ENCODE measurements around the gene TAP2. TPM values are rescaled to one million over a fixed set of nuclear protein-coding genes. Genes with fewer than 3 reads are reported as not detected.

The TAP2 gene
- total and polyA plus RNA-seq, 2 of the 13 experiments (the other 11 are each of a cell fraction or from before 2014, with no cell fraction given), result 10.3 to 17.6 TPM

DNA sequence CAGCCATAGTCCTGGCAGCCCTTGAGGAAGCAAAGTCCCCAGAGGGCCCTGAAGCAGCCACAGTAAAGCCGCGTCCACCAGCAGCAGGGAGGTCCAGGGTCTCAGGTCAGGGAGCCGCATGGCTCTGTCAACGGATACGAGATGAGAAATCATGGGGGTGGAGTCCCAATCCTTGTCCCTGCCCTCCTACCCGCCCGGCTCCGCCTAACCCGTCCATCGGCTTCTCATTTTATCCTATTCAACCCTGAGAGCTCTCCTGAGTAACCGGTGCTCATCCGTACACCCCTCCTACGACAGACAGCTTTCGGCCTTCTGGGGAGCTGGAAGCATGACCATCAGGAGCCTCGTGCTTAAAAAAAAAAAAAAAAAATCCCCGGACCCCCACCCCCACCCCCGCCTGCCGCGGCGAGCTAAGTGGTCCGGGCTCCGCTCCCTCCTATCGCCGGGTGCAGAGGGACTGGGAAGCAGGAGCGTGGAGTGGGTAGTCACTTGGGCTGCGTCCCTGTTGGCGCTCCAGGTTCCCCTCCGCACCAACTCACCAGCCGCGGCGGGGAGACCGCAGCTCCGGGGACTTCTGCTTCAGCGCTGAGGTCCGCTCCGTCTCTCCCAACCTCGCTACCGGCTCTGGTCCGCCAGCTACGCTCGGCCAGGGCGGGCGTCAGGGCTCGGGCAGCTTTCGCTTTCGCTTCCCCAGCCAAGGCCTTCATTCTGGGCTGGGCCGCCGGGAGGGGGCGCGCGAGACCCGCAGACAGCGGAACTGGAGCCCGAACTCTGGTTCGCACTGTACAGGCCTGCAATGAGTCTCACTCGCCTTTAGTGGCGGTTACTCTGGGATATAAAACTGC is at the start of gene TAP2 (continued):
- TF ChIP-seq, protein P1, sequence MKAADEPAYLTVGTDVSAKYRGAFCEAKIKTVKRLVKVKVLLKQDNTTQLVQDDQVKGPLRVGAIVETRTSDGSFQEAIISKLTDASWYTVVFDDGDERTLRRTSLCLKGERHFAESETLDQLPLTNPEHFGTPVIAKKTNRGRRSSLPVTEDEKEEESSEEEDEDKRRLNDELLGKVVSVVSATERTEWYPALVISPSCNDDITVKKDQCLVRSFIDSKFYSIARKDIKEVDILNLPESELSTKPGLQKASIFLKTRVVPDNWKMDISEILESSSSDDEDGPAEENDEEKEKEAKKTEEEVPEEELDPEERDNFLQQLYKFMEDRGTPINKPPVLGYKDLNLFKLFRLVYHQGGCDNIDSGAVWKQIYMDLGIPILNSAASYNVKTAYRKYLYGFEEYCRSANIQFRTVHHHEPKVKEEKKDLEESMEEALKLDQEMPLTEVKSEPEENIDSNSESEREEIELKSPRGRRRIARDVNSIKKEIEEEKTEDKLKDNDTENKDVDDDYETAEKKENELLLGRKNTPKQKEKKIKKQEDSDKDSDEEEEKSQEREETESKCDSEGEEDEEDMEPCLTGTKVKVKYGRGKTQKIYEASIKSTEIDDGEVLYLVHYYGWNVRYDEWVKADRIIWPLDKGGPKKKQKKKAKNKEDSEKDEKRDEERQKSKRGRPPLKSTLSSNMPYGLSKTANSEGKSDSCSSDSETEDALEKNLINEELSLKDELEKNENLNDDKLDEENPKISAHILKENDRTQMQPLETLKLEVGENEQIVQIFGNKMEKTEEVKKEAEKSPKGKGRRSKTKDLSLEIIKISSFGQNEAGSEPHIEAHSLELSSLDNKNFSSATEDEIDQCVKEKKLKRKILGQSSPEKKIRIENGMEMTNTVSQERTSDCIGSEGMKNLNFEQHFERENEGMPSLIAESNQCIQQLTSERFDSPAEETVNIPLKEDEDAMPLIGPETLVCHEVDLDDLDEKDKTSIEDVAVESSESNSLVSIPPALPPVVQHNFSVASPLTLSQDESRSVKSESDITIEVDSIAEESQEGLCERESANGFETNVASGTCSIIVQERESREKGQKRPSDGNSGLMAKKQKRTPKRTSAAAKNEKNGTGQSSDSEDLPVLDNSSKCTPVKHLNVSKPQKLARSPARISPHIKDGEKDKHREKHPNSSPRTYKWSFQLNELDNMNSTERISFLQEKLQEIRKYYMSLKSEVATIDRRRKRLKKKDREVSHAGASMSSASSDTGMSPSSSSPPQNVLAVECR (CRISPR knock-in tag; IDR thresholded peaks at IDR 0.05; ENCODE audit: borderline replicate concordance), result peak; percentile 89
- TF ChIP-seq, protein P2, sequence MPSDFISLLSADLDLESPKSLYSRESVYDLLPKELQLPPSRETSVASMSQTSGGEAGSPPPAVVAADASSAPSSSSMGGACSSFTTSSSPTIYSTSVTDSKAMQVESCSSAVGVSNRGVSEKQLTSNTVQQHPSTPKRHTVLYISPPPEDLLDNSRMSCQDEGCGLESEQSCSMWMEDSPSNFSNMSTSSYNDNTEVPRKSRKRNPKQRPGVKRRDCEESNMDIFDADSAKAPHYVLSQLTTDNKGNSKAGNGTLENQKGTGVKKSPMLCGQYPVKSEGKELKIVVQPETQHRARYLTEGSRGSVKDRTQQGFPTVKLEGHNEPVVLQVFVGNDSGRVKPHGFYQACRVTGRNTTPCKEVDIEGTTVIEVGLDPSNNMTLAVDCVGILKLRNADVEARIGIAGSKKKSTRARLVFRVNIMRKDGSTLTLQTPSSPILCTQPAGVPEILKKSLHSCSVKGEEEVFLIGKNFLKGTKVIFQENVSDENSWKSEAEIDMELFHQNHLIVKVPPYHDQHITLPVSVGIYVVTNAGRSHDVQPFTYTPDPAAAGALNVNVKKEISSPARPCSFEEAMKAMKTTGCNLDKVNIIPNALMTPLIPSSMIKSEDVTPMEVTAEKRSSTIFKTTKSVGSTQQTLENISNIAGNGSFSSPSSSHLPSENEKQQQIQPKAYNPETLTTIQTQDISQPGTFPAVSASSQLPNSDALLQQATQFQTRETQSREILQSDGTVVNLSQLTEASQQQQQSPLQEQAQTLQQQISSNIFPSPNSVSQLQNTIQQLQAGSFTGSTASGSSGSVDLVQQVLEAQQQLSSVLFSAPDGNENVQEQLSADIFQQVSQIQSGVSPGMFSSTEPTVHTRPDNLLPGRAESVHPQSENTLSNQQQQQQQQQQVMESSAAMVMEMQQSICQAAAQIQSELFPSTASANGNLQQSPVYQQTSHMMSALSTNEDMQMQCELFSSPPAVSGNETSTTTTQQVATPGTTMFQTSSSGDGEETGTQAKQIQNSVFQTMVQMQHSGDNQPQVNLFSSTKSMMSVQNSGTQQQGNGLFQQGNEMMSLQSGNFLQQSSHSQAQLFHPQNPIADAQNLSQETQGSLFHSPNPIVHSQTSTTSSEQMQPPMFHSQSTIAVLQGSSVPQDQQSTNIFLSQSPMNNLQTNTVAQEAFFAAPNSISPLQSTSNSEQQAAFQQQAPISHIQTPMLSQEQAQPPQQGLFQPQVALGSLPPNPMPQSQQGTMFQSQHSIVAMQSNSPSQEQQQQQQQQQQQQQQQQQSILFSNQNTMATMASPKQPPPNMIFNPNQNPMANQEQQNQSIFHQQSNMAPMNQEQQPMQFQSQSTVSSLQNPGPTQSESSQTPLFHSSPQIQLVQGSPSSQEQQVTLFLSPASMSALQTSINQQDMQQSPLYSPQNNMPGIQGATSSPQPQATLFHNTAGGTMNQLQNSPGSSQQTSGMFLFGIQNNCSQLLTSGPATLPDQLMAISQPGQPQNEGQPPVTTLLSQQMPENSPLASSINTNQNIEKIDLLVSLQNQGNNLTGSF (CRISPR knock-in tag; IDR thresholded peaks at IDR 0.05), result no peak; the same call in 1 of the 2 replicates
- TF ChIP-seq TOPORS (CRISPR knock-in tag; IDR thresholded peaks at IDR 0.05) (no peak), SP5 (CRISPR knock-in tag; IDR thresholded peaks at IDR 0.05; ENCODE audit: borderline replicate concordance, low read depth) (no peak), ZEB1 (IDR thresholded peaks at IDR 0.05; ENCODE audit: insufficient replicate concordance, low read depth) (no peak), CENPT (CRISPR knock-in tag; IDR thresholded peaks at IDR 0.05; ENCODE audit: low read depth) (no peak), ZBTB21 (CRISPR knock-in tag; IDR thresholded peaks at IDR 0.05) (no peak), ZNF205 (CRISPR knock-in tag; IDR thresholded peaks at IDR 0.05) (peak; percentile 84; the same call in 1 of the 2 replicates), ZNF709 (CRISPR knock-in tag; IDR thresholded peaks at IDR 0.05) (peak; percentile 84; the same call in 1 of the 2 replicates), FIP1L1 (IDR thresholded peaks at IDR 0.05; ENCODE audit: borderline replicate concordance, insufficient read depth, low read depth, low read length) (no peak), MTF1 (CRISPR knock-in tag; IDR thresholded peaks at IDR 0.05) (0 out of 2 replicates have a peak, but pooled peaks have one; percentile 47), ZNF720 (CRISPR knock-in tag; IDR thresholded peaks at IDR 0.05) (no peak), TGIF2 (CRISPR knock-in tag; IDR thresholded peaks at IDR 0.05) (peak; percentile 34; the same call in 1 of the 2 replicates), RARA (CRISPR knock-in tag; IDR thresholded peaks at IDR 0.05) (peak; percentile 49; the same call in 1 of the 2 replicates)
- TF ChIP-seq, protein P3, sequence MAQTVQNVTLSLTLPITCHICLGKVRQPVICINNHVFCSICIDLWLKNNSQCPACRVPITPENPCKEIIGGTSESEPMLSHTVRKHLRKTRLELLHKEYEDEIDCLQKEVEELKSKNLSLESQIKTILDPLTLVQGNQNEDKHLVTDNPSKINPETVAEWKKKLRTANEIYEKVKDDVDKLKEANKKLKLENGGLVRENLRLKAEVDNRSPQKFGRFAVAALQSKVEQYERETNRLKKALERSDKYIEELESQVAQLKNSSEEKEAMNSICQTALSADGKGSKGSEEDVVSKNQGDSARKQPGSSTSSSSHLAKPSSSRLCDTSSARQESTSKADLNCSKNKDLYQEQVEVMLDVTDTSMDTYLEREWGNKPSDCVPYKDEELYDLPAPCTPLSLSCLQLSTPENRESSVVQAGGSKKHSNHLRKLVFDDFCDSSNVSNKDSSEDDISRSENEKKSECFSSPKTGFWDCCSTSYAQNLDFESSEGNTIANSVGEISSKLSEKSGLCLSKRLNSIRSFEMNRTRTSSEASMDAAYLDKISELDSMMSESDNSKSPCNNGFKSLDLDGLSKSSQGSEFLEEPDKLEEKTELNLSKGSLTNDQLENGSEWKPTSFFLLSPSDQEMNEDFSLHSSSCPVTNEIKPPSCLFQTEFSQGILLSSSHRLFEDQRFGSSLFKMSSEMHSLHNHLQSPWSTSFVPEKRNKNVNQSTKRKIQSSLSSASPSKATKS (CRISPR knock-in tag; IDR thresholded peaks at IDR 0.05), result no peak
- TF ChIP-seq, protein P4, sequence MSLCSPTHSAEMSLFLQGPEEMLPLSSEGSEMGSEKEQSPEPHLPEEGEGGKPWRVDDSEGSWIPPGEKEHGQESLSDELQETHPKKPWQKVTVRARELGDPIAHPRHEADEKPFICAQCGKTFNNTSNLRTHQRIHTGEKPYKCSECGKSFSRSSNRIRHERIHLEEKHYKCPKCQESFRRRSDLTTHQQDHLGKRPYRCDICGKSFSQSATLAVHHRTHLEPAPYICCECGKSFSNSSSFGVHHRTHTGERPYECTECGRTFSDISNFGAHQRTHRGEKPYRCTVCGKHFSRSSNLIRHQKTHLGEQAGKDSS (CRISPR knock-in tag; IDR thresholded peaks at IDR 0.05; ENCODE audit: borderline replicate concordance, low read depth), result peak; percentile 85
